IMR-90 (cell line): Measurements from ENCODE around the gene ZCCHC24. TPM values are rescaled to one million over a fixed set of nuclear protein-coding genes. Genes with fewer than 3 reads are reported as not detected.

ENCODE experiments used
- ATAC-seq: fragments of 200-7000 bp; cut with Tn5 transposase; 2 replicates; pipeline ENCODE4 v1.9.1; 2020; ENCODE audit warnings: low read depth, mild to moderate bottlenecking, moderate library complexity
- BruUV-seq: library from RNA; stranded (reverse); fragments of 400-500 nt; replicated peaks from 2 replicates; lab custom pipeline; 2021; lab: Mats Ljungman, UMichigan
- CTCF ChIA-PET: fragments of 300-600 bp; formaldehyde crosslinking; extraction: SDS; loops from one replicate; lab custom pipeline; 2021; ENCODE audit warnings: antibody characterized with exemption; lab: Yijun Ruan, JAX
- POLR2A ChIA-PET: fragments of 300-600 bp; sonication (Branson Sonifier 250); formaldehyde crosslinking; loops from one replicate; lab custom pipeline; 2022; ENCODE audit warnings: antibody characterized with exemption; ENCODE audit not compliant: unreplicated experiment; lab: Charles Lee
- DNase-seq: peaks from one replicate; pipeline ENCODE4 v3.0.0; 2013
- H2AFZ ChIP-seq: replicated peaks from 2 replicates; pipeline ENCODE3; 2013; ENCODE audit warnings: low read length, mild to moderate bottlenecking; ENCODE audit not compliant: poor library complexity
- H2AK5ac ChIP-seq: 2 replicates; pipeline ENCODE4 v1.6.1; 2013; ENCODE audit warnings: low read depth, low read length, inconsistent platforms
- H2AK9ac ChIP-seq: replicated peaks from 2 replicates; pipeline ENCODE3; 2013; ENCODE audit warnings: mild to moderate bottlenecking, low read depth, low read length, moderate library complexity; ENCODE audit not compliant: poor library complexity
- H2BK120ac ChIP-seq: 2 replicates; pipeline ENCODE4 v1.6.1; 2013; ENCODE audit warnings: low read depth, low read length, inconsistent platforms
- H2BK15ac ChIP-seq: 3 replicates; pipeline ENCODE4 v1.6.1; 2013; ENCODE audit warnings: low read depth, low read length, inconsistent platforms
- H2BK20ac ChIP-seq: 2 replicates; pipeline ENCODE4 v1.6.1; 2013; ENCODE audit warnings: low read depth, mild to moderate bottlenecking, inconsistent platforms, low read length, moderate library complexity
- H2BK5ac ChIP-seq: 2 replicates; pipeline ENCODE4 v1.6.1; 2013; ENCODE audit warnings: mild to moderate bottlenecking, low read depth, low read length, inconsistent platforms; ENCODE audit not compliant: poor library complexity, severe bottlenecking
- H3K14ac ChIP-seq: replicated peaks from 2 replicates; pipeline ENCODE4 v1.6.1; 2013; ENCODE audit warnings: low read depth, low read length, inconsistent platforms
- H3K18ac ChIP-seq: 2 replicates; pipeline ENCODE4 v1.6.1; 2013; ENCODE audit warnings: low read depth, low read length, control low read depth
- H3K23ac ChIP-seq: 2 replicates; pipeline ENCODE4 v1.6.1; 2013; ENCODE audit warnings: low read depth, low read length, inconsistent platforms
- H3K27ac ChIP-seq: 2 replicates; pipeline ENCODE4 v1.5.1; 2013; ENCODE audit warnings: mild to moderate bottlenecking, control low read depth, low read length; ENCODE audit not compliant: insufficient read depth
- H3K27me3 ChIP-seq: 2 replicates; pipeline ENCODE4 v1.6.1; 2013; ENCODE audit warnings: low read length; ENCODE audit not compliant: control insufficient read depth, insufficient read depth
- H3K36me3 ChIP-seq: 2 replicates; pipeline ENCODE4 v1.6.1; 2013; ENCODE audit warnings: low read length, mixed read lengths; ENCODE audit not compliant: control insufficient read depth, insufficient read depth
- H3K4ac ChIP-seq: 2 replicates; pipeline ENCODE4 v1.6.1; 2013; ENCODE audit warnings: low read depth, low read length, inconsistent platforms
- H3K4me1 ChIP-seq: 2 replicates; pipeline ENCODE4 v1.6.1; 2013; ENCODE audit warnings: low read length, mixed read lengths; ENCODE audit not compliant: control insufficient read depth, insufficient read depth
- H3K4me2 ChIP-seq: 2 replicates; pipeline ENCODE4 v1.6.1; 2013; ENCODE audit warnings: low read depth, mild to moderate bottlenecking, control low read depth, low read length, moderate library complexity
- H3K4me3 ChIP-seq: 2 replicates; pipeline ENCODE4 v1.5.1; 2013; ENCODE audit warnings: low read depth, mild to moderate bottlenecking, control low read depth, low read length, moderate library complexity; ENCODE audit not compliant: insufficient read depth
- H3K56ac ChIP-seq: 2 replicates; pipeline ENCODE4 v1.6.1; 2013; ENCODE audit warnings: low read length, inconsistent platforms; ENCODE audit not compliant: insufficient read depth; ENCODE audit errors: extremely low read depth
- H3K79me1 ChIP-seq, 2 experiments: 2 replicates each; pipeline ENCODE4 v1.6.1; 2013; ENCODE audit warnings: low read length in 2 of 2, inconsistent platforms in 1 of 2, low read depth in 1 of 2
- H3K9ac ChIP-seq: 2 replicates; pipeline ENCODE4 v1.6.1; 2013; ENCODE audit warnings: low read depth, low read length, control low read depth
- H3K9me1 ChIP-seq: 2 replicates; pipeline ENCODE4 v1.6.1; 2013; ENCODE audit warnings: low read length, inconsistent platforms; ENCODE audit not compliant: insufficient read depth
- H3K9me3 ChIP-seq: 2 replicates; pipeline ENCODE4 v1.6.1; 2013; ENCODE audit warnings: low read length; ENCODE audit not compliant: control insufficient read depth, insufficient read depth
- H4K20me1 ChIP-seq: 2 replicates; pipeline ENCODE4 v1.6.1; 2013; ENCODE audit warnings: low read length, inconsistent platforms; ENCODE audit not compliant: insufficient read depth
- H4K5ac ChIP-seq: 2 replicates; pipeline ENCODE4 v1.6.1; 2013; ENCODE audit warnings: mild to moderate bottlenecking, low read depth, low read length, control low read depth
- H4K8ac ChIP-seq, 2 experiments: 2 replicates each; pipeline ENCODE4 v1.6.1; 2013; ENCODE audit warnings: low read depth in 2 of 2, low read length in 2 of 2, control low read depth in 1 of 2, inconsistent platforms in 1 of 2
- H4K91ac ChIP-seq: 2 replicates; pipeline ENCODE4 v1.6.1; 2013; ENCODE audit warnings: low read depth, low read length, inconsistent platforms; ENCODE audit not compliant: insufficient read depth
- CHD1 ChIP-seq: IDR thresholded peaks from 2 replicates; pipeline ENCODE4 v1.6.1; 2012; ENCODE audit warnings: low read depth, low read length, improper control_type of control experiment
- WGBS, 2 experiments: methylation state at CpG; one replicate each; pipeline versions ENCODE4 v1.1.5 to v1.1.7; 2013; ENCODE audit warnings: missing lambda C conversion rate in 2 of 2; ENCODE audit not compliant: insufficient read length in 1 of 2; ENCODE audit errors: extremely low coverage in 2 of 2; 5-methylcytosine and 5-hydroxymethylcytosine counted together
- dilution Hi-C: fragments of 300-500 bp; cut with HindIII; formaldehyde crosslinking; loops from one replicate; pipeline ENCODE4 v1.14.3; 2018; ENCODE audit warnings: low sequenced_read_pairs; ENCODE audit not compliant: unreplicated experiment
- in situ Hi-C: fragments of 300-500 bp; cut with MboI; formaldehyde crosslinking; loops from 3 replicates; pipeline ENCODE4 v1.14.3; 2019; ENCODE audit warnings: low sequenced_read_pairs, inconsistent platforms, mixed read lengths
- intact Hi-C: fragments of 100-400 bp; cut with micrococcal nuclease; formaldehyde crosslinking; loops from 2 replicates; pipeline ENCODE4 v1.10.0; 2022
- polyA plus RNA-seq, 3 experiments: library from polyadenylated mRNA; depleted of rRNA; stranded (reverse); fragments of >200 nt; gene quantifications; 2 replicates each; pipeline ENCODE4 v1.2.3, GENCODE V29; 2012; ENCODE audit warnings: low replicate concordance in 1 of 3
- total RNA-seq: library from RNA; depleted of rRNA; stranded (reverse); fragments of >200 nt; gene quantifications from 2 replicates; pipeline ENCODE4 v1.2.3, GENCODE V29; 2012

Gene ZCCHC24
- total and polyA plus RNA-seq, 2 of the 4 experiments (the other 2 are of a cell fraction), result 15.1 to 25.9 TPM

DNA sequence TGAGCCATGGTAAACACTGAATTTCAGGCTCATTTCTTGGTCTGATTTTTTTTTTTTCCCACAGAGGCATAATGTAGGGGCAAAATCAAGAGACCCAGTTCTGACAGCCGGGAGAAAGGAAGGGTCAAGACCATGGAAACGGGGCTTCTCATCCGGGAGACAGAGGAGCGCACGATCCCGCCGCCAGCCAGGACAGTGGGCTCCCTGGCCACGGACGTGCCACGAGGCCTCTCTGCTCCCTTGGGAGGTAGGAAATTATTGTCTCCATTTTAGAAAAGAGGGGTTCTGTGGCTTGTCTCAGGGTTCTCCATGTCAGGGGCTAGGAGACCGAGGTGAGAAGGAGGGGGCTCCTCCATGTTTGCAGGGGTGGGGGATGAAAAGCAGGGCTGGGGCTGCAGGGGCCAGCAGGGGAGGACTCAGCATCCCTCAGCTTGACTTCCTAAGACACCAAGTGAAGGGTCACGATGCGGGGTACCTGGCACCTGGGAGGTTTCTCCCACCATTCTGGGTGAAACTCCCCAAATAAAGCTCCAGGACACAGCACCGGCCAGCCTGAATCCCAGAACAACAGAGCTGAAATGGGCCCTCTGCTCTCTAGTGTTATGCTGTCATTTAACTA is 60.5 kb downstream of the ZCCHC24 start:
- H2AK5ac ChIP-seq, result no peak overlapping the region
- H3K18ac ChIP-seq, result no peak overlapping the region
- H3K79me1 ChIP-seq, result peaks cover 10 to 21% of the 10 kb centered on the region in 2 experiments
- no peak overlapping the region for H3K4ac ChIP-seq
- no peak overlapping the region for H2BK120ac ChIP-seq
- H2AFZ ChIP-seq, result no peak overlapping the region
- H3K4me3 ChIP-seq, result no peak overlapping the region
- no peak overlapping the region for H3K4me2 ChIP-seq
- peaks cover 24% of the 10 kb centered on the region for H3K4me1 ChIP-seq
- no peak overlapping the region for H4K8ac ChIP-seq
- no peak overlapping the region for H2BK20ac ChIP-seq
- H4K20me1 ChIP-seq, result no peaks in the 10 kb centered on the region
- no peak overlapping the region for H3K9ac ChIP-seq
- POLR2A ChIA-PET, result no interaction called here
- no peak overlapping the region for H3K14ac ChIP-seq
- CTCF ChIA-PET, result no interaction called here
- no peak for TF ChIP-seq CHD1
- ATAC-seq (no peak), DNase-seq (no peak)
- no peak overlapping the region for H2BK5ac ChIP-seq
- no TSS peak for BruUV-seq
- H3K9me1 ChIP-seq, result 0 out of 2 replicates have a peak, but pooled peaks cover 5% of the 10 kb centered on the region
- H4K91ac ChIP-seq, result no peak overlapping the region
- no peak overlapping the region for H3K23ac ChIP-seq
- dilution Hi-C loops, result no loop called here
- intact Hi-C loops, result no loop called here
- no peaks in the 10 kb centered on the region for H3K9me3 ChIP-seq
- H3K36me3 ChIP-seq, result peaks cover 49% of the 10 kb centered on the region
- H3K56ac ChIP-seq, result no peak overlapping the region
- no peak overlapping the region for H4K5ac ChIP-seq
- in situ Hi-C loops, result loop anchor here (25.0 kb wide), 1 partner anchor 102 kb away; no protein-coding TSS in a partner anchor
- no peak overlapping the region for H3K27ac ChIP-seq
- no peak overlapping the region for H2AK9ac ChIP-seq
- 79% methylated on average over 4 of the region's 14 CpGs; no CpG with 5 or more reads in 1 of the 2 experiments for WGBS, 2 experiments
- H2BK15ac ChIP-seq, result no peak overlapping the region
- no peaks in the 10 kb centered on the region for H3K27me3 ChIP-seq
